Endothelial cell of umbilical vein (primary cell): ENCODE data around the gene ZC3H18. TPM values are rescaled to one million over a fixed set of nuclear protein-coding genes. Genes with fewer than 3 reads are reported as not detected.

Source experiments
- BruUV-seq: library from RNA; stranded (reverse); fragments of 400-500 nt; replicated peaks from 2 replicates; lab custom pipeline; 2021; lab: Mats Ljungman, UMichigan
- CTCF ChIA-PET: fragments of 300-600, 350-600 bp; sonication (Branson Sonifier 250); formaldehyde crosslinking; loops from one replicate; lab custom pipeline; 2021; ENCODE audit warnings: antibody characterized with exemption, inconsistent platforms; lab: Charles Lee
- POLR2A ChIA-PET: fragments of 300-600, 350-600 bp; sonication (Branson Sonifier 250); formaldehyde crosslinking; loops from one replicate; lab custom pipeline; 2021; ENCODE audit warnings: antibody characterized with exemption, inconsistent platforms; lab: Charles Lee
- DNase-seq: peaks from one replicate; pipeline ENCODE4 v3.0.0-alpha.2; 2011; ENCODE audit warnings: low read depth, low spot score
- FAIRE-seq: peaks from 2 replicates; lab custom pipeline; 2011; peaks lifted over from hg19 to GRCh38; lab: Jason Lieb, UNC
- H2AFZ ChIP-seq: 2 replicates; pipeline ENCODE4 v1.6.0; 2012; ENCODE audit warnings: low read depth, low read length, control low read depth, inconsistent platforms
- H3K27ac ChIP-seq: 2 replicates; pipeline ENCODE4 v1.5.1; 2011; ENCODE audit warnings: low read depth, mild to moderate bottlenecking, control low read depth, low read length, moderate library complexity; ENCODE audit not compliant: insufficient read depth
- H3K27me3 ChIP-seq, 2 experiments: 2 replicates each; pipeline versions ENCODE4 v1.6.0 to v1.6.1; 2011; ENCODE audit warnings: low read length in 2 of 2, mixed read lengths in 1 of 2; ENCODE audit not compliant: control insufficient read depth in 2 of 2, insufficient read depth in 2 of 2
- H3K36me3 ChIP-seq, 2 experiments: 2 replicates in 1 of 2; 3 replicates in 1 of 2; pipeline ENCODE4 v1.5.1; 2011; ENCODE audit warnings: low read length in 2 of 2, mild to moderate bottlenecking in 1 of 2, moderate library complexity in 1 of 2; ENCODE audit not compliant: control insufficient read depth in 2 of 2, insufficient read depth in 2 of 2; ENCODE audit errors: extremely low read depth in 1 of 2
- H3K4me1 ChIP-seq: 3 replicates; pipeline ENCODE4 v1.5.1; 2011; ENCODE audit warnings: mild to moderate bottlenecking, low read length; ENCODE audit not compliant: control insufficient read depth, insufficient read depth; ENCODE audit errors: extremely low read depth
- H3K4me2 ChIP-seq: 2 replicates; pipeline ENCODE4 v1.6.1; 2011; ENCODE audit warnings: low read length, control low read depth, mixed read lengths; ENCODE audit not compliant: insufficient read depth
- H3K4me3 ChIP-seq, 3 experiments: fragments of 200-600 bp in 1 of 3; sonication (generic), shearing (Covaris generic) in 1 of 3; replicated peaks in 1 of 3; 2 replicates each; pipeline ENCODE4 v1.5.1; 2011 to 2016; ENCODE audit warnings: control low read depth in 3 of 3, low read length in 3 of 3, mild to moderate bottlenecking in 2 of 3, inconsistent platforms in 1 of 3, low read depth in 1 of 3, moderate library complexity in 1 of 3; ENCODE audit not compliant: insufficient read depth in 1 of 3
- H3K79me2 ChIP-seq: 2 replicates; pipeline ENCODE4 v1.6.0; 2012; ENCODE audit warnings: low read length, inconsistent platforms; ENCODE audit not compliant: control insufficient read depth, insufficient read depth
- H3K9ac ChIP-seq: replicated peaks from 2 replicates; pipeline ENCODE3; 2011; ENCODE audit warnings: low read length, control low read depth; ENCODE audit not compliant: insufficient read depth; ENCODE audit errors: extremely low read depth
- H3K9me1 ChIP-seq: replicated peaks from 3 replicates; pipeline ENCODE4 v1.6.0; 2011; ENCODE audit warnings: mild to moderate bottlenecking, low read length; ENCODE audit not compliant: control insufficient read depth, insufficient read depth; ENCODE audit errors: extremely low read depth
- H3K9me3 ChIP-seq: replicated peaks from 2 replicates; pipeline ENCODE4 v1.5.1; 2012; ENCODE audit warnings: low read length, inconsistent platforms; ENCODE audit not compliant: control insufficient read depth, insufficient read depth
- H4K20me1 ChIP-seq: replicated peaks from 2 replicates; pipeline ENCODE3; 2011; ENCODE audit warnings: mild to moderate bottlenecking, low read length; ENCODE audit not compliant: control insufficient read depth, insufficient read depth; ENCODE audit errors: extremely low read depth
- EZH2 ChIP-seq: IDR thresholded peaks from 2 replicates; pipeline ENCODE4 v1.6.1; 2012; ENCODE audit warnings: borderline replicate concordance, low read depth, mild to moderate bottlenecking, moderate library complexity, low read length, inconsistent platforms; ENCODE audit not compliant: severe bottlenecking
- FOS ChIP-seq: IDR thresholded peaks from 2 replicates; pipeline ENCODE4 v1.6.1; 2011; ENCODE audit warnings: mild to moderate bottlenecking, low read length, moderate library complexity, borderline replicate concordance; ENCODE audit not compliant: insufficient read depth
- GATA2 ChIP-seq: IDR thresholded peaks from 2 replicates; pipeline ENCODE4 v1.7.0; 2011; ENCODE audit warnings: low read depth, mild to moderate bottlenecking, moderate library complexity, mixed read lengths, low read length; ENCODE audit not compliant: insufficient read length, insufficient read depth
- JUN ChIP-seq: IDR thresholded peaks from 2 replicates; pipeline ENCODE4 v1.6.1; 2011; ENCODE audit warnings: borderline replicate concordance, low read depth; ENCODE audit not compliant: insufficient read length, insufficient read depth
- MYC ChIP-seq: IDR thresholded peaks from one replicate; pipeline ENCODE4 v1.6.1; 2011; ENCODE audit warnings: mild to moderate bottlenecking, low read depth, low read length
- POLR2A ChIP-seq: IDR thresholded peaks from 2 replicates; pipeline ENCODE4 v1.6.1; 2012; ENCODE audit warnings: low read depth, mild to moderate bottlenecking, control low read depth, low read length
- POLR2AphosphoS5 ChIP-seq: IDR thresholded peaks from 2 replicates; pipeline ENCODE4 v1.6.1; 2012; ENCODE audit warnings: low read depth, mild to moderate bottlenecking, control low read depth, low read length, moderate library complexity; ENCODE audit not compliant: insufficient read depth
- dilution Hi-C: fragments of 300-500 bp; cut with MboI; formaldehyde crosslinking; loops from one replicate; pipeline ENCODE4 v1.15.0; 2019; ENCODE audit warnings: low sequenced_read_pairs; ENCODE audit not compliant: extremely low pct_ligation_motif_present
- intact Hi-C: fragments of 100-400 bp; cut with micrococcal nuclease; formaldehyde crosslinking; loops from one replicate; pipeline ENCODE4 v1.10.0; 2022
- polyA plus RNA-seq, 4 experiments: library from polyadenylated mRNA; depleted of rRNA in 3 of 4; stranded (reverse) in 3 of 4; unstranded in 1 of 4; fragments of >200 nt; gene quantifications; 2 replicates each; pipeline versions ENCODE4 v1.2.1 to v1.2.3, GENCODE V29; 2011 to 2012; ENCODE audit warnings: missing spikeins in 1 of 4
- total RNA-seq: library from RNA; stranded (reverse); gene quantifications from 2 replicates; pipeline ENCODE4 v1.2.3, GENCODE V29; 2021
- TF ChIP-seq, protein P1 (sequence below): IDR thresholded peaks from 2 replicates; pipeline ENCODE4 v1.6.1; 2011; ENCODE audit not compliant: insufficient read depth, insufficient read length
- TF ChIP-seq, protein P2 (sequence below), 2 donors: IDR thresholded peaks; 1 replicate in 1 of 2; 2 replicates in 1 of 2; pipeline ENCODE4 v1.5.1; 2011; ENCODE audit warnings: low read length in 2 of 2, mild to moderate bottlenecking in 2 of 2, moderate library complexity in 2 of 2, control low read depth in 1 of 2, inconsistent platforms in 1 of 2, low read depth in 1 of 2; ENCODE audit not compliant: insufficient read depth in 1 of 2; ENCODE audit errors: extremely low read depth in 1 of 2

The ZC3H18 gene
- total and polyA plus RNA-seq, 2 donors (not counting 3 experiments of a cell fraction or from before 2014, with no cell fraction given), result 12.1 to 52.8 TPM

GRCh38 chr16:88528902-88529318 is 41.3 kb upstream of the ZC3H18 start:
- Histone ChIP-seq H3K4me3 (no peak overlapping the region), H3K27ac (no peak overlapping the region), H3K9me3 (no peaks in the 10 kb centered on the region), H3K4me1 (peaks cover 20% of the 10 kb centered on the region), H3K79me2 (no peaks in the 10 kb centered on the region), H3K36me3 (no peaks in the 10 kb centered on the region), H2AFZ (no peak overlapping the region), H3K9me1 (no peaks in the 10 kb centered on the region), H3K27me3 (no peaks in the 10 kb centered on the region), H3K9ac (no peak overlapping the region), H4K20me1 (no peaks in the 10 kb centered on the region), H3K4me2 (no peak overlapping the region)
- ChIA-PET POLR2A (no interaction called here), CTCF (no interaction called here)
- FAIRE-seq, result no peak
- no peak for TF ChIP-seq FOS
- TF ChIP-seq EZH2, result no peak
- TF ChIP-seq, protein P1, sequence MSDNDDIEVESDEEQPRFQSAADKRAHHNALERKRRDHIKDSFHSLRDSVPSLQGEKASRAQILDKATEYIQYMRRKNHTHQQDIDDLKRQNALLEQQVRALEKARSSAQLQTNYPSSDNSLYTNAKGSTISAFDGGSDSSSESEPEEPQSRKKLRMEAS, result no peak
- no peak for TF ChIP-seq MYC
- no peak for TF ChIP-seq JUN
- TF ChIP-seq POLR2AphosphoS5, result no peak
- no peak for TF ChIP-seq GATA2
- no TSS peak for BruUV-seq
- dilution Hi-C loops, result no loop called here
- intact Hi-C loops, result no loop called here
- no peak for DNase-seq

DNA sequence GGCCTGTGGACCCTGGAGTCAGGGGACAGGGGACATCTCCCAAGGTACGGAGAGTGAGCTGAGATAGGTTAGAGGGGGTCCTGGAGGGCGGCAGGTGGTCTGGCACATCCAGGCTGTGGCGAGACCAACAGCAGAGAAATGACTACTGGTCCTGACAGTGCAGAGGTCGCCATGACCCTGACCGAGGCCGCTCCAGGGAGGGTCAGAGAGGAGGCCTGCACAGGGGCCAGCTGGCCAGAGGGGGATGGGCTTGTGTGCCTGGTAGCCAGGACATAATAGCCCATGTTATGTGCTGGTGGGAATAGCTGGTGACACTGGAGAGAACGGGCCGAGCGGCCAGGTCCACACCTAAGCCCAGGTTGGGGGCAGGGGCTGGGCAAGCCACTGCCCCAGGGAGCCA is 40.6 kb upstream of the ZC3H18 start:
- CTCF ChIA-PET, result no interaction called here
- H3K9ac ChIP-seq, result no peak overlapping the region

More for the DNA sequence above, 40.6 kb upstream of the ZC3H18 start:
- intact Hi-C loops, result no loop called here
- Histone ChIP-seq H3K27ac (no peak overlapping the region), H3K4me3 (no peak overlapping the region), H3K9me1 (no peaks in the 10 kb centered on the region), H3K4me2 (no peak overlapping the region), H4K20me1 (no peaks in the 10 kb centered on the region), H3K9me3 (no peaks in the 10 kb centered on the region), H3K79me2 (no peaks in the 10 kb centered on the region), H3K27me3 (no peaks in the 10 kb centered on the region), H3K4me1 (peaks cover 20% of the 10 kb centered on the region), H2AFZ (no peak overlapping the region), H3K36me3 (no peaks in the 10 kb centered on the region)
- no TSS peak for BruUV-seq
- TF ChIP-seq, protein P1, result no peak
- no peak for TF ChIP-seq POLR2A
- no peak for TF ChIP-seq GATA2
- TF ChIP-seq POLR2AphosphoS5, result no peak
- no peak for TF ChIP-seq EZH2
- no peak for TF ChIP-seq MYC
- TF ChIP-seq, protein P2, sequence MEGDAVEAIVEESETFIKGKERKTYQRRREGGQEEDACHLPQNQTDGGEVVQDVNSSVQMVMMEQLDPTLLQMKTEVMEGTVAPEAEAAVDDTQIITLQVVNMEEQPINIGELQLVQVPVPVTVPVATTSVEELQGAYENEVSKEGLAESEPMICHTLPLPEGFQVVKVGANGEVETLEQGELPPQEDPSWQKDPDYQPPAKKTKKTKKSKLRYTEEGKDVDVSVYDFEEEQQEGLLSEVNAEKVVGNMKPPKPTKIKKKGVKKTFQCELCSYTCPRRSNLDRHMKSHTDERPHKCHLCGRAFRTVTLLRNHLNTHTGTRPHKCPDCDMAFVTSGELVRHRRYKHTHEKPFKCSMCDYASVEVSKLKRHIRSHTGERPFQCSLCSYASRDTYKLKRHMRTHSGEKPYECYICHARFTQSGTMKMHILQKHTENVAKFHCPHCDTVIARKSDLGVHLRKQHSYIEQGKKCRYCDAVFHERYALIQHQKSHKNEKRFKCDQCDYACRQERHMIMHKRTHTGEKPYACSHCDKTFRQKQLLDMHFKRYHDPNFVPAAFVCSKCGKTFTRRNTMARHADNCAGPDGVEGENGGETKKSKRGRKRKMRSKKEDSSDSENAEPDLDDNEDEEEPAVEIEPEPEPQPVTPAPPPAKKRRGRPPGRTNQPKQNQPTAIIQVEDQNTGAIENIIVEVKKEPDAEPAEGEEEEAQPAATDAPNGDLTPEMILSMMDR (IDR thresholded peaks at IDR 0.05; ENCODE audit: extremely low read depth in 1 of 2, insufficient read depth in 1 of 2, low read depth in 1 of 2, low read length in 2 of 2), result no peak
- no peak for TF ChIP-seq FOS
- TF ChIP-seq JUN, result no peak
- no peak for DNase-seq
- no peak for FAIRE-seq
- POLR2A ChIA-PET, result no interaction called here
- dilution Hi-C loops, result no loop called here
